GM06990 (cell line): Measurements from ENCODE around the gene SRGAP1.

Experiments used
- DNase-seq: peaks from one replicate; pipeline ENCODE4 v3.0.0-alpha.2; 2011; ENCODE audit not compliant: insufficient read length; ENCODE audit errors: extremely low read depth
- H3K27me3 ChIP-seq: replicated peaks from 2 replicates; pipeline ENCODE4 v1.6.0; 2011; ENCODE audit warnings: low read length; ENCODE audit not compliant: control insufficient read depth, insufficient read depth
- H3K36me3 ChIP-seq: 2 replicates; pipeline ENCODE4 v1.5.1; 2011; ENCODE audit warnings: low read length; ENCODE audit not compliant: control insufficient read depth, insufficient read depth
- H3K4me3 ChIP-seq: replicated peaks from 2 replicates; pipeline ENCODE4 v1.5.1; 2011; ENCODE audit warnings: low read depth, mild to moderate bottlenecking, control low read depth, low read length
- CTCF ChIP-seq: IDR thresholded peaks from 2 replicates; pipeline ENCODE4 v1.5.1; 2011; ENCODE audit warnings: low read length, control low read depth, mild to moderate bottlenecking, inconsistent platforms; ENCODE audit not compliant: insufficient read depth, poor library complexity, severe bottlenecking

SRGAP1 gene

GRCh38 chr12:64056741-64057140 lies 212.2 kb downstream of the SRGAP1 start:
- no peak for TF ChIP-seq CTCF
- DNase-seq, result no peak
- Histone ChIP-seq H3K4me3 (no peak overlapping the region), H3K36me3 (no peaks in the 10 kb centered on the region), H3K27me3 (no peaks in the 10 kb centered on the region)

DNA sequence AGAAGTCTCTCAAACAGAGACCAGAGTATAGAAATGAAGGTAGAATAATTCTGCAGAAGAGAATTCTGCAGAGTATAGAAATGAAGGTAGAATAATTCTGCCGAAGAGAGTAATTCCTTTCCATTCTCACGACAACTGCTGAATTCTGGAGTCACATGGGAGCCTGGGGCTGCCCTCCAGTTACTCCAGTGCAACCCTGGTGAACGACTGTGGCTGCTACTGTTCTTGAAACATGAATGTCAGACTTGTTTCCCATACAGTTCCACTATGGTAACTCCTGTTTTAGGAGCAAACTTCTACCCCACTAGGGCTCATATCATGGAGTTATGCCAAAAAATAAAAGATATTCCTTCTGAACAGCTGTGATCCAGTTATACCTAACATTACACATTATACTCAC lies 213.2 kb downstream of the SRGAP1 start:
- no peak for DNase-seq
- no peaks in the 10 kb centered on the region for H3K36me3 ChIP-seq
- no peaks in the 10 kb centered on the region for H3K27me3 ChIP-seq
- no peak overlapping the region for H3K4me3 ChIP-seq
- no peak for TF ChIP-seq CTCF

- Histone ChIP-seq H3K36me3 (no peaks in the 10 kb centered on the region), H3K4me3 (no peak overlapping the region), H3K27me3 (no peaks in the 10 kb centered on the region)
- no peak for DNase-seq
- no peak for TF ChIP-seq CTCF
Measured at GRCh38 chr12:64058541-64059265, 214.2 kb downstream of the SRGAP1 start.

DNA sequence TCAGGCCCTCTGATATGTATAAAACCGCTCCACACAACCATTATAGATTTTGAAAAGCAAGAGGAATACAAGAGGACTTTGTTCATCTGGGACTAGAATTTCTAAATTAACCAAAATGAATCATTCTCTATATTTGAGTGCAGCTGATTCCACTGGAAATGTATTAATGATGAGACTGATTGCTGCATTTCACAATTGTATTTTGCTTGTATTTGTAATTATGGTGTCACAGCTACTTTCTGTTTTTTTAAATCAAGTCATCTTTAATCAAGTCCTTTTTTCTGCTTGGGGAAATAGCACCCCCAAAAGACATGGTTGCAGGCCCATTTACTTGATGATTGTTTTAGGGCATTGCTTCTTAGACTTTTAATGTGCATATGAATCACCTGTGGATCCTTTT lies 215.2 kb downstream of the SRGAP1 start:
- Histone ChIP-seq H3K27me3 (no peaks in the 10 kb centered on the region), H3K36me3 (no peaks in the 10 kb centered on the region), H3K4me3 (no peak overlapping the region)
- DNase-seq, result no peak
- TF ChIP-seq CTCF, result no peak

GRCh38 chr12:64061868-64062375 lies 217.4 kb downstream of the SRGAP1 start:
- no peak for DNase-seq
- Histone ChIP-seq H3K36me3 (no peaks in the 10 kb centered on the region), H3K27me3 (no peaks in the 10 kb centered on the region), H3K4me3 (no peak overlapping the region)
- TF ChIP-seq CTCF, result no peak
